ENCODE measurements around the gene SMAD2.

DNA sequence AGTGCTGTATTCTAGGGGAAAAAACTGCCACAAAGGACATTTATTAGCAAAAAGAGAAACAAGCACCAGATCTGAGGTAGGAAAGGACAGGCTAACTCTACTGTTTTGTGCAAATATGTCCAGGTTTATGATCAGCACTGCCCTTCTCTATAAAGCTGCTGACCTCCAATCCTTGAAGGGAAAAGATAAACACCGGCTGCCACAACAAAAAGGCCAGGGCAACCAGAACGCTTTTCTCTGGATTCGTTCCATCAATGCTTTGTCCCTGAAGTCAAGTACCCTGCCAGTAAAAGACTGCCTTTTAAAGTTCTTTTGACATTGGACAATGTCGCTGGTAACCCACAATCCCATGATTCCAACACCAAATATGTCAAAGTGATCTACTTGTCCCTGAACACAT lies 21.0 kb downstream of the SMAD2 start:
- TF ChIP-seq, protein P1, sequence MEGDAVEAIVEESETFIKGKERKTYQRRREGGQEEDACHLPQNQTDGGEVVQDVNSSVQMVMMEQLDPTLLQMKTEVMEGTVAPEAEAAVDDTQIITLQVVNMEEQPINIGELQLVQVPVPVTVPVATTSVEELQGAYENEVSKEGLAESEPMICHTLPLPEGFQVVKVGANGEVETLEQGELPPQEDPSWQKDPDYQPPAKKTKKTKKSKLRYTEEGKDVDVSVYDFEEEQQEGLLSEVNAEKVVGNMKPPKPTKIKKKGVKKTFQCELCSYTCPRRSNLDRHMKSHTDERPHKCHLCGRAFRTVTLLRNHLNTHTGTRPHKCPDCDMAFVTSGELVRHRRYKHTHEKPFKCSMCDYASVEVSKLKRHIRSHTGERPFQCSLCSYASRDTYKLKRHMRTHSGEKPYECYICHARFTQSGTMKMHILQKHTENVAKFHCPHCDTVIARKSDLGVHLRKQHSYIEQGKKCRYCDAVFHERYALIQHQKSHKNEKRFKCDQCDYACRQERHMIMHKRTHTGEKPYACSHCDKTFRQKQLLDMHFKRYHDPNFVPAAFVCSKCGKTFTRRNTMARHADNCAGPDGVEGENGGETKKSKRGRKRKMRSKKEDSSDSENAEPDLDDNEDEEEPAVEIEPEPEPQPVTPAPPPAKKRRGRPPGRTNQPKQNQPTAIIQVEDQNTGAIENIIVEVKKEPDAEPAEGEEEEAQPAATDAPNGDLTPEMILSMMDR (IDR thresholded peaks at IDR 0.05): no peak
- no peak for TF ChIP-seq EP300 (IDR thresholded peaks at IDR 0.05)
- no peak for TF ChIP-seq POLR2A (IDR thresholded peaks at IDR 0.05)

Measured in sigmoid colon (tissue), 4 donors.